Raji (cell line): ENCODE measurements around the gene SIX3.

Experiments
- POLR2A ChIP-seq: IDR thresholded peaks from 2 replicates; pipeline ENCODE4 v1.6.1; 2011; ENCODE audit warnings: low read depth, low read length, control low read depth; ENCODE audit not compliant: insufficient read depth

Gene SIX3

DNA sequence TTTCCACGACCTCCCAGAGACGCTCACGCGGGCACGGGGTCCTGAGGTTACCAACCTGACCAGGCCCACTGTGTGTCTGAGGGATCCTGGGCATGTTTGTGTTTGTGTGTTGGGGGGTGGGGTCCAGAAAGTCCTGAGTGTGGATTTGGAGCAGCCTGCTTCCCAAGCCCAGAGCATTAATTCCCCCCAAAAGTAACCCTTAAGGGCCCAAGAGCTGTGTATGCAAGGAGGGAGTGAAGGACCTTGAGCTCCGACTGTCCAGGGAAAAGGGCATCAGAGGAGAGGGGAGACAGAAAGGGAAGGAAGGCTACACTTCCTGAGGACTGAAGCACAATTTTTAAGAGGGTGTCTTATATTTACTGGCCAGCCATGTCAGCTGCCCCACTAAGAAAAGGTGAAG is 5.2 kb upstream of the SIX3 start:
- TF ChIP-seq POLR2A, result no peak

DNA sequence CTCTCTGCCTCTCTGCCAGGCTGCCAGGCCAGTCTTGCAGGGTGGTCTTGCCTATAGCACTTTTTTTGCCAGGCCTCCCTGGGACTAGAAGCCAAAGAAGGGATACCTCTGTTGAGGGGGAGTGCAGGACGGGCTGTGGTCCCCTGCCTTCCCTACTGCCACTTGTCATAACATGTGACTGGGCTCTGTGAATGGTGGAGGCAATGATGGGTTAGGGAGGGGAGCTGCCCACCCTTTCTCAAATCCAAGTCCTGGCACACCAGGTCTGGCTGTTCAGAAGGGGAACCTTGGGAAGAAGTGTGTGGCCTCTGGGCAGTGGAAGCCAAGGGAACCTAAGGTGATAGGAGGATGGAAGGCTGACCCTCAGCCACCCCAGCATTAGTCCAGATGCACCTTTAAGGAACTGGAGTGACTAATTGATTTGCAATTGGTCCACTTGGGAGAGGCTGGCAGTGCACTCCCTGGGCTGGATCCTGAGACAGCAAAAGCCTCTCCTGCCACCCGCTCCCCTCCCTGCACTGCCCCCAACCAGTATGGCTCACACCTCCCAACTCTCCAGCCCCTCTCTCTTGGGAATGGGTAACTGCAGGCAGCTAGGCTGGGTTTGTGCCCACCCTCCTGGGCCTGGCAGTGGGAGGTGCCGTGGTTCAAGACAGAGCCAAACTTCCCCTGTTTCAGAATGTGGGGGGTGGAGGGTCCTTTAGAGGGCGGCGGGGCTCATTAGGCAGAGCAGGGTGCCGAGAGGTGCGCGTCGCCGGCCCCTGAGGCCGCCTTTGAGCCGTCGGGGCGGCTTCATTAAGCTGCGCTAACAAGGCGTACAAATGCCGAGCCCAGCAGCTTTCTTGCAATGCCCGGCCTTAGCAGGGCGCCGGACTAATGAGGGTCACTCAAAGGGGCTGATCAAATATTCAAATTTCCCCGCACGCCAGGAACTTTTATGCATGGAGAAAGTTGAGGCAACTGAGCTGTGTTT is 4.5 kb upstream of the SIX3 start:
- TF ChIP-seq POLR2A, result no peak

DNA sequence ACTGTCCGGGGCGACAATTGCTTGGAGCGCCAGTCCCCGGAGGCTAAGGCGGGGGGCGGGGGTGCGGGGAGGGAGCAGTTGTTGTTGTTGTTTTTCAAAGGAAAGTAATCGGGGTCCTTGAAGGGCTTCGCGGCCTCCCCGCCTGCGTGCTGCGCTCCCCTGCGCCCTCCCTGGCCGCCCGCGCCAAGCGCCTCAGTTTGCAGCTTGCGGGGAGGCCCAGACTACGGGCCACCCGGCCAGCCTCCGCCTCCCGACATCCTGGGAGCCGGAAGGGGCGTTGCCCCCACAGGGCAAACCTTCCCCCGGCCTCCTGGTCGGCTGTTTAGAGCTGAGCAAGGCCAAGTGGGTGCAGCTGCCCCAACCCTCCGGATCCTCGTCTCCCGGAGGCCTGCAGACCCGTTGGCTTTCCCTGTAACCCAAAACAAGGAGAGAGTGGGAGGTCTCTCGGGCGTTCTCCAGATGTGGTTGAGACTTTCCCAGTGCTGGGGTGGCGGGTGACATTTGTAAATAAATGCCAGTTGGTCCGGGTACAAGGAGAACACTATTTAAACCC is 3.7 kb upstream of the SIX3 start:
- no peak for TF ChIP-seq POLR2A

DNA sequence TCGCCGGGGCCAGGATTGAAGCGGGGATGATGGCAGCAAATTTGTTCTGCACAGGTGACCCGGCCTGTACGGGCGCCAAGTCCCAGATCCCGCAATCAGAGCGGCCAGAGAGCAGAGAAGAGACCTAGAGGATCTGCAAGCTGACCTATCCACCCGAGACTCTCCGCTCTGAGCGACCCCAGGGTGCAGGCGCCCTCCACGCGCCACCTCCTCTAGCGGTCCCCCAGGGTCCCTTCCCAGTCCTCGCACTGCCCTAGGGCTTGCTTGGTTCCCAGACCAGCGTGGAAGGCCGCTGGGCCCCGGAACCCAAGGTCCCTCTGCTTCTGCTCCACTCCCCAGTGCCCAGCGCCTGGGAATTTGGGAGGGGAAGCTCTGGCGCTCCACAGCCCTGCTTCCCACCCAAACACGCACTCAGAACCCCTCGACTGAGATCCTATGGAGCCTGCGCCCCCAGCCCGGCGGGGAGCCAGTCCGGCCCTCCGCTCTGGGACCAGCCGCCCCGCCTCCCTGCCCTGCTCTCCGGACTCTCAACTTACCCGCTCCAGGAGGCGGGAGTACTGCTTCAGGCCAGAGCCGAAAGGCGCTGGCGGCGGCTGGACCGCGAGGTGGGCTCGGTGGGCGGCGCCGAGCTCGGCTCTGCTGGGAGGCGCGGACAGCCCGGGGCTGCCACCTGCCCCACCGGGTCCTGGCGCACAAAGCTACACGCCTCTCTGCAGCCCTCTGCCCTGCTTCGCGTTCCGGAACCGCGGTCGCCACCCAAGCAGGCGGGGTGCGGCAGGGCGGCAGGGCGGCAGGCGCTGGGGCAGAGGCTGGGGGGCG is 3.0 kb upstream of the SIX3 start:
- TF ChIP-seq POLR2A, result no peak

DNA sequence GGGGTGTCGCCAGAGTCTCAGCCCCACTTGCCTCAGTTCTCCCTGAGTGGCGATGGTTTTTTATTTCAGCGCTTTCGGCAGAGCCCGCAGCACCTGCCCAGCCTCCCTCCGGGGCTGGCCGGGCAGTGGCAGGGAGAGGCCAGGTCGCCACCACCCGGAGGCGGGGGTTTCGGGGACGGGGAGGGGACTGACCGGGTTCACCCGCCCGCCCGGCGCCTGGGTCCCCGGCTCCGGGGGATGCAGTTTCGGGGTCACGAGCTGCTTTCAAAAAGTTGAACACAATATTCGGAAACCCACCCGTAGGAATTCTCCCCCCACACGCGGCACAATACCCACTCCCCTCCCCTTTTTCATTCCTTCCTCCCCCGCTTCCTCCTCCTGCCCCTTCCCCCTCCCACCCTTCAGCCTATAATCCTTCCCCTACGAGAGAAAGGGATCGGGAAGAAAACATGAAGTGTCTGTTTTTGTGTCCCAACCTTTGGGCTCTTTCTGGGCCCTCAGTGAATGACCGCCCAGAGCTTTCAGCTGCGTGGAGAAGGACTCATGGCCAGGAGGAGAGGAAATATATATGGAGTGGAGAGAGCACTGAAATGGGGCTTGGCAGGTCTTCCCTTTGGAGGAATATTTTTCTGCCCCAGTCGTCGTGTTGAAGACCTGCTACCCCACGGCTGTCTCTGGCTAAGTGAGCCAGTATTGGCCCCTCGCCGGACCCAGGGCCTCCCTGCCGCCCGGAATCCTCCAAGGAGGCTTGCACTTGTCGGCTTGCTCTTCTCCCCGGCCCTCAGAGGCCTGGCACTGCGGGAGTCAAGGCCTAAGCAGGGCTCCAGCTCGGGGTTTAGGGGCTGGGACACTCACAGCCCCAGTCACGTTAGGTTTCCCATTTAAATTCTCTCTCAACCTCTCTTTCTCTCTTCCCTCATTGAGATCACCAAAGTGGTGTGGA is 2.1 kb upstream of the SIX3 start:
- no peak for TF ChIP-seq POLR2A

DNA sequence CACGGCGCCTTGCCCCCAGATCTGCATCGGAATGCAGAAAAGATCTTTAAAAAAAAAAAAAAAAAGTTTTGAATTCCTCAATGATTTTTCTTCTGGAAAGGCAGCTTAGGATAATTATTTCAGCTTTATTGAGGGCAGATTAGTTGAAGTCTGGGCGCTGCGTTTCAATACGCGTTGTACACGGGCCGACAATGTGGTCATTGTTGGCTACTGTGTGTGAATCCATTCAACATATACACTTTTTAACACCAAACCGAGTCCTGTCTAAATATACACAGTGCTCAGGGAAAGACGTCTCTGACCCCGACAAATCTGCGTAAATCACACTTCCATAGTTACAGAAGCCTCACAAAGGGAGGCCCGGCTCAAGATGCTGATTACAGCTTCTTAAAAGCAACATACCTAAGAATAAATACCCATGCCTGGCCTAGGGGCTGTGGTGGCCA is 1.4 kb upstream of the SIX3 start:
- TF ChIP-seq POLR2A, result no peak

DNA sequence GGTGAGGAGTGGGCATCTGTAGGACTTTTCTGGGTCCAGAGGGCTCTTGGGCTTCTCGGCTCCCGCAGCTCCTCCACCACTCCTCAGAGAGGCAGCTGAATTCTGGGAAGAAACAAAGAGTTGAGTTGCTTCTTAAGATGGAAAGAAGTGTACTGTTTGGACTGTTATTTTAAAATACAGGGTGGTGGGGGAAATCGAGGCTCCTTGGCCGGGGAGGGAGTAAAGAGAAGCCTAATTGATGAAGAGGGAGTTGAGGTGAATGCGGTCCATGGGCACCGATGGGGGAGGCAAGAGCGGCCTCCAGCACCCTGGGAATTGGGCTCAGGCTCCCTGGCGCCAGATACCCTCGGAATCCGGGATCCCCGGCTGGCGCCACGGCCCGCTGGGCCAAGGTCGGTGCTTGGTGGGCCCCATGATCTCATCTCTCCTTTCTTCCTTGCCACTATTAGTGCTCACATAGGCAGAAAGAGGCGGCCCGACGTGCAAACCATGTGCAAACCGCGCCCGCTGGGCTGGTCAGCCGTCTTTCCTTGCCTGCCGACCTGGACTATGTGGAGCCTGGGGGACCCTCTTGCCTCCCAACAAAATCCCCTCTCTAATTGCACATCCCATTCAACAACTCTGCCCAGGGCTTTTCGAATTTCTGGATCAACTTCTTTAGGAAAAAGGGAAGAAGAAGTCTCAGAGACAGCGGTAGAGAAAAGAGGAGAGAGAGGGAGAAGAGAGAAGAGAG is 604 bp upstream of the SIX3 start:
- no peak for TF ChIP-seq POLR2A

DNA sequence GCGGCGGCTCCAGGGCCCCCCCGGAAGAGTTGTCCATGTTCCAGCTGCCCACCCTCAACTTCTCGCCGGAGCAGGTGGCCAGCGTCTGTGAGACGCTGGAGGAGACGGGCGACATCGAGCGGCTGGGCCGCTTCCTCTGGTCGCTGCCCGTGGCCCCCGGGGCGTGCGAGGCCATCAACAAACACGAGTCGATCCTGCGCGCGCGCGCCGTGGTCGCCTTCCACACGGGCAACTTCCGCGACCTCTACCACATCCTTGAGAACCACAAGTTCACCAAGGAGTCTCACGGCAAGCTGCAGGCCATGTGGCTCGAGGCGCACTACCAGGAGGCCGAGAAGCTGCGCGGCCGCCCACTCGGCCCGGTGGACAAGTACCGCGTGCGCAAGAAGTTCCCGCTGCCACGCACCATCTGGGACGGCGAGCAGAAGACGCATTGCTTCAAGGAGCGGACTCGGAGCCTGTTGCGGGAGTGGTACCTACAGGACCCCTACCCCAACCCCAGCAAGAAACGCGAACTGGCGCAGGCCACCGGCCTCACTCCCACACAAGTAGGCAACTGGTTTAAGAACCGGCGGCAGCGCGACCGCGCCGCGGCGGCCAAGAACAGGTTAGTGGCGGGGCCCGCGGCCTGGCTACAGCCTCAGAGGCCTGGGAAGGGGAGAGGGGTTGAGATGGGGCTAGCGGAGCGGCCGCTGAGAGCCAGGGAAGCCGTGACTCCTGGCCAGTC is 965 bp downstream of the SIX3 start:
- no peak for TF ChIP-seq POLR2A

DNA sequence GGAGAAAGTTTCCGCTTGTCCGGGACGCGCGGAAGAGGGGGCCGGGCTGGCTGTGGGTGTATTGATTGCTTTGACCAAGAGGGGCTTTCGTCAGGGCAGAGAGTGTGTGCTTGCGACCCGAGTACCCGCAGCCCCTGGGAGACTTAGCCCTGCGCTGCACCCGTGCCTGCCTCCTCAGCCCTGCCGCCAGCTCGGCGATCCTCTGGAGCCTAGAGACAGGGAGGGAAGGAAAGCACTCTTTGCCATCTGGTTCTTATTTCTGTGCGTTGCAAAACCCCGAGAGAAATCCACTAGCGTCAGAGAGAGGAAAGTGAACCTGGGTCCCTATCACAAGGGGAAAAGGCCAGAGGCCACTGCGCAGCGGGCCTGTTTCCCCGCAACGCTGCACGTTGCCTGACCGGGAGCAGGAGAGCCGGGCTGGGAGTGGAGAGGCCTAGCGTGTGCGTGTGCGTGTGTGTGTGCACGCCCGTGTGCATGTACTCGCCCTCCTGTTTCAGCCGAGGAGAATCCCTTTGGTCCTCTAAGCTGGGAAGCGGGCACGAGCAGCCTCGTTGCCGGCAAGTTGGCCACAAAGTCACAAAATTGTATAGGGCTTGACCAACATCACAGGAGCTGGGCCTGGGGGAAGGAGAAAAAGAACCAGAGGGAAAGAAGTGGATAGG is 1.7 kb downstream of the SIX3 start:
- no peak for TF ChIP-seq POLR2A

DNA sequence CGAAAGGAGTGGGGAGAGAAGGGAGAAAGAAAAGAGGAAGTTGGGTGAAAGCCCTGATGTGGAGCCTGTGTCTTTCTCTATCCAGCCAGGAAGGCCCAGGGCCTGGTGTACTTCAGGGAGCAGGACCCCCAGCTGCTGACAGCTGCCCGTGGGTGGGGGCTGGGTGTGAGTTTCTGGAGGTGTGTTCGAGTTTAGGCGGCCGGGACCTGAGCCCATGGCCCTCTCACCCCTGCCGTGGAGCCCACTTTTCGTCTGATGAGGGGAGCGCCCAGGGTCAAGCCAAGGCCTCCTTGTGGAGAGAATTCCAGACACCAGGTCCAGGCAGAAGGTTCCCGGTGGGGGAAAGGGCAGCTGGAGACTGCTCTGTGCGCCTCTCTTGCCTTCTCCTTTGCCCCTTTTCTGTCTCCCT is 2.2 kb downstream of the SIX3 start:
- TF ChIP-seq POLR2A, result no peak

DNA sequence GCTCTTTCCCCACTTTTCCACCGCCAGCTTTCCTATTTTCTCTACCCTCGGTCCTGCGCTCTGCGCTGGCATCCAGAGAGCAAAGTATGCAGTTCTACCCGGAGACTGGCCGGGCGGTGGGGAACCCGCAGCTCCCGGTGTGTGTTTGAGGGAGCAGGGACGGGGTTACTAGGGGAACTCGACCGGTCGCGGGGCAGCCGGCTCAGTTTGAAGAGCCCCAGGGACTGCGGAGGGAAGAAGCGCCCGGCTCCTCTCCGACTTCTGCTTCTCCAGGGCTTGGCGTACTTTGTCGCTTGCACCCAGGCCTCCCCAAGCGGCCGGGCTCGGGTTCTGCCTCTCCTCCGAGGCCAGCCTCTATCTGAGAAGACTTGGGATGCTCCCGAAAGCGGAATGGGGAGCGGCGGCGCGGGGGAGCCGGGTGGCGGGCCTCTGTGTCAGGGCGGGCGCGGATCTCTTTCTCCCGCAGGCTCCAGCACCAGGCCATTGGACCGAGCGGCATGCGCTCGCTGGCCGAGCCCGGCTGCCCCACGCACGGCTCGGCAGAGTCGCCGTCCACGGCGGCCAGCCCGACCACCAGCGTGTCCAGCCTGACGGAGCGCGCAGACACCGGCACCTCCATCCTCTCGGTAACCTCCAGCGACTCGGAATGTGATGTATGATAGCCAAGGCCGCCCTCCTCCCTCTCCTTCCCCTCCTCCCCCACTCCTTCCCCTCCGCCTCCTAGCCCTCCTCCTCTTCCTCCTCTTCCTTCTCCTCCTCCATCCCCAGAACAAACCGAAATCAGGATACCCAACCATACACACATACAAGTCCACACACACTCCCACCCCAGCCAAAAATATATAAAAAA is 2.8 kb downstream of the SIX3 start:
- TF ChIP-seq POLR2A, result no peak
